GM18873 (cell line): ENCODE results near the gene MAEL.
A peak's percentile ranks its signal among the peaks of the same experiment; 100 is the strongest.

Source experiments
- ATAC-seq: cut with Tn5 transposase; IDR thresholded peaks from one replicate; pipeline ENCODE4 v1.9.1; 2021; ENCODE audit warnings: mild to moderate bottlenecking, moderate library complexity, moderate number of reproducible peaks; ENCODE audit not compliant: unreplicated experiment, low FRiP score

The MAEL gene

DNA sequence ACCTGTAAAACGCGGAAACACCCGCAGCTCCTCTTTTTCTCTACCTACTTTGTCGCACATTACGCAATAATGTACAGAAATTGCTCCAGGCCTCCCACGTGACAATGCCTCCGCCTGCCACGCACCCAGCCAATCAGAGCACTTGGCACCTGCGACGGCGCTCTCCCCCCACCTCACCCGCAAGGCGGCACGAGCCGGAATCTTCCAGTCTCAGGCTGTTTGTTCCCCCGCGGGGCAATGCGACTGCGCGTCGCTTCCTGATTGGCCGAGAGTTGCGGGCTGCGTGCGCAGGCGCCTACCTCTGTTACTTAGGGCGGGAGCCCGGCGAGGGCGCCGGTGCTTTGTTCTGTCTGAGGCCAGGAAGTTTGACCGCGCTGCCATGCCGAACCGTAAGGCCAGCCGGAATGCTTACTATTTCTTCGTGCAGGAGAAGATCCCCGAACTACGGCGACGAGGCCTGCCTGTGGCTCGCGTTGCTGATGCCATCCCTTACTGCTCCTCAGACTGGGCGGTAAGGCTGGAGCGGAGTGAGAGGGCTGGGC is at the start of gene MAEL:
Gene MAEL (plus strand): TSS at position 307 of the 542 bp plus-strand sequence. CDS start 73 bp downstream, at position 380.
- ATAC-seq = no peak

DNA sequence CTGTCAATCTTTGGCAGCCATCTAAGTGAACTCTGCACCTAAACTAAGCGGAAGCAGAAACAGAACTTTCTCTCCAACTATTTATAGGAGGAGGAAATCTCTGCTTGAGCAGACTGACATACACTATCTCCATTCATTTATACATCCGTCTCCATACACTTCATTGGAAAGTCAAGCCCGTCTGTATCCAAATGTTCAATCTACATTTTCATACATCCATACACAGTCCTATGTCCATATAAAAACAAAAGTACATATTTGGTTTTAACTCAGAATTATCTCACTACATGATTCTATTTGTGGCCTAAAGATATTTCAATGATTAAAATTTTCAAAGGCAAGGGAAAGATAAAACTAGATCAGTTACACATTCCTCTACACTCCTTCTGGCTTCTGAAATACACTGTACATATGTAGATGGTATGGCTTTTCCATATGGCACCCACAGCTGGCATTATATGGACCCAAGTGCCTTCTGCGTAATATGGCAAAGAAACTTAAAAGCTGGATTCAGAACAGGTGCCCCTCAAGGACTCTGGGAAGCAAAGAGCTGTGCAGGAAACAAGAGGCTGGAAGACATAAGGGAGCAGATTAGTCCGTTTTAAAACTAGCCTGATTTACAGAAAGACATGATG is 49.2 kb upstream of the MAEL start:
- no peak for ATAC-seq

DNA sequence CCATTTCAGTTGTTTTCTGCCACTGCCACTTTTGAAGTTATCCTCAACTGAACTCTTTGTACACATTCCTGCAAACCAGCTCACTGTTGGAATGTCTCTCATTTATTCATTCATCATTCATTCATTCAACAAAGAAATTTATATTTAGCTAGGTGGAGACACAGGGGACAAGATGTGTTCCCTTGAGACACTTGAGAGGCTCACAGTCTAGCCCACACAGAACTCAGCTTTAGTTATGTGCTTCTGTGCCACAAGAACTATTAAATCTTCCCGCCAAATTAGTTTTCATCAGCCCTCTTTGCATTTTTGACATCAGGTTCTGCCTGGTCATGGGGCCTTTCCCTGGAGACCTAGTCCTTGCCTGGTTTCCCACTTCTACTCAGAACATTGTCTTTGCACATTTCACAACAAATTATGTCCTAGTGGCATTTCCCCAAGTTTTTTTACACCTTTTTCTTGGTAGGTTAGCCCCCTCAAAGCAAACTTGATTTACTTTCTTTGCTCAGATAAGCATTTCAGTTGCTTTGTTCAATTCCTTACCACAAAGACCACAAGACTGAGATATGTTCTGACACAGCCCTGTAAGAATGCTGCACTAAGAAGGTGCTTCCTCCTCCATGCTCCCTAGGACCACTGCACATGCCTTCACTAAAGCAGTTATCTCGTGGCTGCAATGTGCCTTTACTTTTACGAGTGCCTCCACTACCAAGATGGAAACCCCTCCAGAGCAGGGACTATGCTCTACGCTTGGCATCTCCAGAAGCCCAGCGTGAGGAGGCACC is 44.7 kb upstream of the MAEL start:
- no peak for ATAC-seq

DNA sequence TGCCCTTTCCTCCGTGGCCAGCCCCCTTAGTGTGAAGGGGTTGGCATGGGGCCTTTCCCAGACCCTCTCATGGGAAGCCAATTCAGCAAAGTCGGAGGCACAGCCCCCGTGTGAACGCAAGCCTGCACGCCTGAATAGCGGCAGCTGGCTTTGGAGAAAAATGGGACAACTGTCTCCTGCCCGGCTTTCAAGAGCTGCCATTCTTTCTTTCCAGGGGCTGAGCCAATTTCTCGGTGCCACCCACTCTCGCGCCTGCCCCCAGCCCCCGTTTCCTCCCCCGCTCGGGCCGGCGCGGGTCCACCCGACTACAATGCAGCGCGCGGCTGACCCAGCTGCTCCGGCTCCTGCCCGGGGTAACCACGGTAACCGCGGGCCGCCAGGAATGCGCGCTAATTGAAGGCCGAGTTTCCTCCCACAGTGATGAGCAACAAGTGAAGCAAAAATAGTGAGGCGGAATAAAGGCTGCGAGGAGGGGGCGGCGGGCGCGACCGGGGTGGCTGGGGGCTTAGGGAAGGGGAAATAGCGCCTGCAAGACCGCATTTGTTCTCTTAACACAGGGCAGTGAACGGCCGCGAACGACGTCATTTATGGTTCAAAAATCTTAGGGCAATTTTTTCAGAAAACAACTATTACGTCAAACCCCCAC is 41.6 kb upstream of the MAEL start:
- ATAC-seq = no peak

GRCh38 chr1:166948856-166949350 is 40.2 kb upstream of the MAEL start:
- no peak for ATAC-seq

GRCh38 chr1:166950156-166950555 is 38.9 kb upstream of the MAEL start:
- ATAC-seq = no peak

GRCh38 chr1:166951050-166951449 is 38.0 kb upstream of the MAEL start:
- ATAC-seq = no peak

DNA sequence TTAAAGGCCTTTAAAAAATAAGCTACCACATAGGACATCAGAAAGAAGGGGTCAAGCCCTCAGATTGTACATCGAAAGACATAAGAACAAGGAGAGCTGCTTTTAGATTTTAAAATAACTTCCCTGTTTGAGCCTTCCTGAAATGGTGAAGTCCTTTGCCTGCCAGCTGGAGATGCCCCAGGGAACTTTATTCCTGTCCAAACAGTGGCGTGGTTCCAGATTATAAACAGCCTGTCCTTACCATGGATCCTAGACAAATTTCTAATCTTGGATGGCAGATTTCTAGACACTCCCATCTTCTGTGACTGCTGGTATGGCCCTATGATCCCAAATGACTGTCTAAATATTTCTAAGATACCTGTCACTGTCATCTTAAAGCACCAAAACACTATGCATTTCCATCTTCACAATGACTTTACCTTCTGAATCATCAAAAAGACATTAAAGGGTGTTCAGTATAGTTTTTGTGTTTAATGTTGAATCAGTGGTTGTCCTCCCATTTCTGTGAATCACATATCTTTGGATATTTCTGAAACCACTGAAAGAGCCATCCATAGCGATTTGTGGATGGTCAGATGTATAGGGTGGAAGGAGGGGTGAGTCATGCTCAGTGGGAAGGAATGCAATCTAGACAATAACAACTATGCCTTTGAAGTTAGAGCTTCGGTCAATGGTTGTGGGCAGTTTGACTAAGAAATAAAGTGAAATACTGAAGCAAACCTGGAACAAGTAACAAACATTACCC is 36.9 kb upstream of the MAEL start:
- no peak for ATAC-seq

DNA sequence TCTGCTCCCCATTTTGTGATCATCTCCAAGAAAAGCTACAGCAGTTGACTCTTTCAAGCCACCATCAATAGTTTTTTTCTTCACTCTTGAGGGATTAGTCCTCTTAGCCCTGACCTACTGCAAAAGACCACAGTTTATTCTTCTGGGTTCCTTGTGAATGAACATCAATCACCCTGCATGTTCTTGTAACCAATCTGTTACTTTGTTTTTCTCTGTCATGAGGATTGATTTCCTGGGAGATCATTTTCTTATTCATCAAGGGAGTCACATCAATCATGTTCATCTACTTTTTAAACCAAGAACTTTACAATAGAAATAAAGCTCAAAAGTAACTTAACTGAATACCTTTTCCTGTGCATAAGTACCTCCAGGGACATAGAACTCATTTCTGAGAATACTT is 35.6 kb upstream of the MAEL start:
- no peak for ATAC-seq

- ATAC-seq = no peak
These were observed 32.8 kb upstream of the MAEL start for GRCh38 chr1:166956057-166956850.

- ATAC-seq = no peak
These were observed 32.2 kb upstream of the MAEL start for GRCh38 chr1:166956872-166957271.

GRCh38 chr1:166960858-166961474 is 28.1 kb upstream of the MAEL start:
- ATAC-seq = peak; percentile 54

GRCh38 chr1:166969074-166969677 is 19.9 kb upstream of the MAEL start:
- peak; percentile 71 for ATAC-seq

DNA sequence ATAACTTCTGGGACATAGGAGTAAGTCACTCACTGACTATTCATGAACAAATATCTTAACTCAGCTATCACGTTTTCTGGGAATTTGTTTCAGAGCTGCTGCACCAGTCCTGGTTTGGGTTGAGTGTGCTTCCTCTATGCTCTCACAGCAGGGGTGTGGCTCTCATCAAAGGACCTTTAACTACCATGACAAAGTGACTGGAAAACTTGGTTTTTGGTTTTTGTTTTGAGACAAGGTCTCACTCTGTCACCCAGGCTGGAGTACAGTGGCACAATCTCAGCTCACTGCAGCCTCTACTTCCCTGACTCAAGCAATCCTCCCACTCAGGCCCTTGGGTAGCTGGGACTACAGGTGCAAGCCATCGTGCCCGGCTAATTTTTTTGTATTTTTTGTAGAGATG is 17.8 kb upstream of the MAEL start:
- ATAC-seq = no peak

DNA sequence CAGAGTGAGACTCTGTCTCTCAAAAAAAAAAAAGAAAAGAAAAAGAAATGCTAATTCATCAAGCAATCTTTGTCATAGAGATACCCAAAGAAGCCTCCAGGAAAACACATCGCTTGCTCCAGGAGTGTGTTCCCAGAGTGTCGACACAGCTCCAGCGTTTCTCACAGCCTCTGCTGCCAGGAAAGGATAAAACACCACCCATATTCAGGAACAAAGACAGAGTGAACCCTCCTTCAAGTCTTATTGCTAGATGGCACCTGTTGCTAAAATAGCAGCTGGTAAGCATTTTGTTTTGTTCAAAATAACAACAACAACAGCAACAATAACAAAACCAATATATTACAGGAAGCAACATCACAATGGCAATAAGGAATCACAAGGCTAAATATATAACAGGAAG is 16.9 kb upstream of the MAEL start:
- ATAC-seq = no peak

DNA sequence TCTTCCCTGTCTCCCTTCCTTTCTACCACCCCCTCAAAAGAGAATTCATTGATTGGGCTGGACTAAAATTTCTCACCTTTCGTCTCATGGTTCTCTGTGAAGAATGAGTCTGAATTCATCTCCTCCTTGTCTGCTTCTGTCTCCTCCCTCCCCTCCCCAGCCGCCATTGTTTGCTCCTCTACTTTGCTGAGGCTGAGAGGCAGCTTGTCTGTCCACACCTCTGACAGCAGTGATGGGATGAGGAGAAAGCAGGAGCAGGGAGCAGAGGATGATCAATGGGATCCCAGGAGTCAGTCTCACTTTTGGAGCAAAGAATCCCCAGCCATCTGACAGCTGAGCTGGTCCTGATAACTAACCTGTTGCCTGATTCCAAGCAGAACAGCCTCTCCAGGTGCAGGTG is 16.3 kb upstream of the MAEL start:
- ATAC-seq = no peak

- no peak for ATAC-seq
These were observed 14.3 kb upstream of the MAEL start for GRCh38 chr1:166974647-166975345.
